ENCODE measurements around the gene CNR2.
"Not testable (repeated sequence)": the region's sequence is repeated elsewhere in the genome, so short reads cannot be mapped to it uniquely, and the experiment has no call there.

CNR2 gene

GRCh38 chr1:23913212-23913880, at the start of gene CNR2:
Gene CNR2, minus strand, starts transcription at chr1:23913362. Its CDS starts 37,745 bp downstream, at chr1:23875617.
- no peak for DNase-seq (ENCODE audit: low read depth, low spot score)
- in situ Hi-C loops (cut with HindIII; ENCODE audit: low sequenced_read_pairs): no loop called here
- H3K4me3 ChIP-seq (ENCODE audit: low read depth, low read length): no peak within 1 kb of the TSS
- TF ChIP-seq CTCF (IDR thresholded peaks at IDR 0.05; ENCODE audit: low read depth, low read length): no peak

GRCh38 chr1:23960291-23961020, 47.3 kb upstream of the CNR2 start:
- H3K4me3 ChIP-seq (ENCODE audit: low read depth, low read length): peak overlapping the region; percentile 90
- TF ChIP-seq CTCF (IDR thresholded peaks at IDR 0.05; ENCODE audit: low read depth, low read length): no peak
- DNase-seq (ENCODE audit: low read depth, low spot score): peak; percentile 54
- in situ Hi-C loops (cut with HindIII; ENCODE audit: low sequenced_read_pairs): no loop called here

- in situ Hi-C loops (cut with HindIII; ENCODE audit: low sequenced_read_pairs): no loop called here
- TF ChIP-seq CTCF (IDR thresholded peaks at IDR 0.05; ENCODE audit: low read depth, low read length): no peak
- DNase-seq (ENCODE audit: low read depth, low spot score): peak; percentile 98
- peak within 1 kb of the TSS; percentile 90 for H3K4me3 ChIP-seq (ENCODE audit: low read depth, low read length)
Observed at GRCh38 chr1:23959461-23960290, 46.5 kb upstream of the CNR2 start, which contains the start of gene PNRC2. Gene PNRC2, plus strand, starts transcription at chr1:23959828. Its CDS starts 1,630 bp downstream, at chr1:23961458.

GRCh38 chr1:23958810-23959460, 45.8 kb upstream of the CNR2 start:
- in situ Hi-C loops (cut with HindIII; ENCODE audit: low sequenced_read_pairs): no loop called here
- DNase-seq (ENCODE audit: low read depth, low spot score): peak; percentile 93
- peak; percentile 41 for TF ChIP-seq CTCF (IDR thresholded peaks at IDR 0.05; ENCODE audit: low read depth, low read length)
- peak overlapping the region; percentile 90 for H3K4me3 ChIP-seq (ENCODE audit: low read depth, low read length)

GRCh38 chr1:23958040-23958809, 45.1 kb upstream of the CNR2 start:
- in situ Hi-C loops (cut with HindIII; ENCODE audit: low sequenced_read_pairs); DNase-seq (ENCODE audit: low read depth, low spot score): not testable (repeated sequence)
- H3K4me3 ChIP-seq (ENCODE audit: low read depth, low read length): peak overlapping the region; percentile 90

GRCh38 chr1:23957096-23957495, 43.9 kb upstream of the CNR2 start:
- TF ChIP-seq CTCF (IDR thresholded peaks at IDR 0.05; ENCODE audit: low read depth, low read length): no peak
- no peak overlapping the region for H3K4me3 ChIP-seq (ENCODE audit: low read depth, low read length)
- in situ Hi-C loops (cut with HindIII; ENCODE audit: low sequenced_read_pairs): no loop called here
- DNase-seq (ENCODE audit: low read depth, low spot score): no peak
